Brain microvascular endothelial cell (primary cell): ENCODE measurements around the gene TRIM33.

Experiments
- DNase-seq: peaks from one replicate; pipeline ENCODE4 v3.0.0-alpha.2; 2020
- H3K27ac ChIP-seq: fragments of 250-450 bp; sonication (Bioruptor Pico); 2 replicates; pipeline ENCODE4 v1.5.1; 2020; ENCODE audit warnings: mild to moderate bottlenecking, moderate library complexity
- H3K27me3 ChIP-seq: fragments of 250-450 bp; sonication (Bioruptor Pico); replicated peaks from 2 replicates; pipeline ENCODE4 v1.5.1; 2020; ENCODE audit warnings: mild to moderate bottlenecking
- H3K36me3 ChIP-seq: fragments of 250-450 bp; sonication (Bioruptor Pico); replicated peaks from 2 replicates; pipeline ENCODE4 v1.5.1; 2020; ENCODE audit warnings: mild to moderate bottlenecking
- H3K4me3 ChIP-seq: 2 replicates; pipeline ENCODE4 v1.5.1; 2011; ENCODE audit warnings: low read depth, mild to moderate bottlenecking, control low read depth, low read length, moderate library complexity
- in situ Hi-C: cut with HindIII; loops from 2 replicates; pipeline ENCODE4 v1.10.0; 2017; ENCODE audit warnings: low sequenced_read_pairs, low pct_ligation_motif_present
- TF ChIP-seq, protein P1 (sequence below): IDR thresholded peaks from 2 replicates; pipeline ENCODE4 v1.5.1; 2011; ENCODE audit warnings: low read depth, mild to moderate bottlenecking, moderate library complexity, low read length, control low read depth, inconsistent platforms; ENCODE audit errors: missing control alignments

The TRIM33 gene

GRCh38 chr1:114524944-114525343, 13.9 kb upstream of the TRIM33 start:
- DNase-seq, result no peak

DNA sequence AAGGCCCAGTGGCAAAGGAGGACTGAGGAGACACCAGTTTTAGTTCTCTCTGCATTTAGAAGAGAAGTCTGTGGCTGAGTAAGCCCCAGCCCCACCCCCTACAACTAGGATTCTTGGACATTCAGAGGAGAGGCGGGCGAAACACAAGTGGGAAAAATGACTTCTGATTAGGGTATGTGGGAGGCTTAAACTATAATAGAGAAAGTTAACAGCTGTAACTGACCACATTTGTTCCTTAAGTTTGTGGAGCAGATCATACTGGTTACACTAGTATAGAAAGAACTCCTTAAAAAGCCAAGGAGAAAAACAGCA, 11.2 kb upstream of the TRIM33 start:
- Histone ChIP-seq H3K27ac (no peak overlapping the region), H3K36me3 (no peaks in the 10 kb centered on the region), H3K4me3 (no peak overlapping the region), H3K27me3 (no peaks in the 10 kb centered on the region)
- TF ChIP-seq, protein P1, sequence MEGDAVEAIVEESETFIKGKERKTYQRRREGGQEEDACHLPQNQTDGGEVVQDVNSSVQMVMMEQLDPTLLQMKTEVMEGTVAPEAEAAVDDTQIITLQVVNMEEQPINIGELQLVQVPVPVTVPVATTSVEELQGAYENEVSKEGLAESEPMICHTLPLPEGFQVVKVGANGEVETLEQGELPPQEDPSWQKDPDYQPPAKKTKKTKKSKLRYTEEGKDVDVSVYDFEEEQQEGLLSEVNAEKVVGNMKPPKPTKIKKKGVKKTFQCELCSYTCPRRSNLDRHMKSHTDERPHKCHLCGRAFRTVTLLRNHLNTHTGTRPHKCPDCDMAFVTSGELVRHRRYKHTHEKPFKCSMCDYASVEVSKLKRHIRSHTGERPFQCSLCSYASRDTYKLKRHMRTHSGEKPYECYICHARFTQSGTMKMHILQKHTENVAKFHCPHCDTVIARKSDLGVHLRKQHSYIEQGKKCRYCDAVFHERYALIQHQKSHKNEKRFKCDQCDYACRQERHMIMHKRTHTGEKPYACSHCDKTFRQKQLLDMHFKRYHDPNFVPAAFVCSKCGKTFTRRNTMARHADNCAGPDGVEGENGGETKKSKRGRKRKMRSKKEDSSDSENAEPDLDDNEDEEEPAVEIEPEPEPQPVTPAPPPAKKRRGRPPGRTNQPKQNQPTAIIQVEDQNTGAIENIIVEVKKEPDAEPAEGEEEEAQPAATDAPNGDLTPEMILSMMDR, result no peak
- no peak for DNase-seq
- in situ Hi-C loops, result no loop called here

More at GRCh38 chr1:114524944-114525343, 13.9 kb upstream of the TRIM33 start:
- H3K36me3 ChIP-seq, result no peaks in the 10 kb centered on the region
- no peak overlapping the region for H3K27ac ChIP-seq
- in situ Hi-C loops, result no loop called here
- TF ChIP-seq, protein P1, result no peak
- H3K27me3 ChIP-seq, result no peaks in the 10 kb centered on the region
- no peak overlapping the region for H3K4me3 ChIP-seq

DNA sequence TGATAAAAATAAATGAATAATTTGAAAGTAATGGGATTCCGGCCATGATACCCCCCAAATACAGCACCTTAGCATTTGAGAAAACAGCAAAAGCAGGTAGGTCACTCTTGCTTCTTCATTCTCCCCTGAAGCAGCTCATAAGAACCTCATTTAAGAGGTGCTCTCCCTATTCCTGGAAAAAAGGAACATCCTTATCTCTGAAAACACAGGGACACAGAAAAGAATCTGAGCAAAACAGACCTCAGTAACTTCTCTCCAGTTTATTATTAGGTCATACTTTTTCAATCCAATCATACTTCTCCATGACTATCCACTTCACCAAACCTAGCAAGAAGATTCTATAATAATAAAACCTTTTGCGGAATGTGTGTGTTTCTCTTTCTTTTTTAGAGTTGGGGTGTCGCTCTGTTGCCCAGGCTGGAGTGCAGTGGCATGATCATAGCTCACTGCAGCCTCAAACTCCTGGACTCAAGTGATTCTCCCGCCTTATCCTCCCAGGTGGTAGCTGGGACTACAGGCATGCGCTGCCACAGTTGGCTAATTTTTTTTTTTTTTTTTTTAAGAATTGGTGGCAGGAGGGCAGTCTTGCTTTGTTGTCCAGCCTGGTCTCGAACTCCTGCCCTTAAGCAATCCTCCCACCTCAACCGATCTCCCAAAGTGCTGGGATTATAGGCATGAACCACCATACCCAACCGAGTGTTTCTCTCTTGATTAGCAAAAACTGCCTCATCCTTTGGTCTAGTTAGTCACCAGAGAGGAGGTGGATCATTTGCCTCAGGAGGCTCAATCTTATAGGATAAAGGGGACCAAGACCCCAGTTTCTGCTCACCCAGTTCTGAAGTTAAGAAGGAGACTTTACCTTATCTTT, 10.6 kb upstream of the TRIM33 start:
- in situ Hi-C loops, result no loop called here
- Histone ChIP-seq H3K27me3 (no peaks in the 10 kb centered on the region), H3K4me3 (no peak overlapping the region), H3K27ac (no peak overlapping the region), H3K36me3 (no peaks in the 10 kb centered on the region)
- TF ChIP-seq, protein P1, result no peak
- no peak for DNase-seq

GRCh38 chr1:114517348-114517747, 6.3 kb upstream of the TRIM33 start:
- no peak for DNase-seq
- in situ Hi-C loops, result no loop called here

GRCh38 chr1:114512595-114513280, 1.7 kb upstream of the TRIM33 start:
- in situ Hi-C loops, result no loop called here
- DNase-seq, result no peak
- Histone ChIP-seq H3K27ac (no peak overlapping the region), H3K4me3 (no peak overlapping the region), H3K36me3 (no peaks in the 10 kb centered on the region), H3K27me3 (no peaks in the 10 kb centered on the region)
- TF ChIP-seq, protein P1, result no peak

More at GRCh38 chr1:114517348-114517747, 6.3 kb upstream of the TRIM33 start:
- TF ChIP-seq, protein P1, result no peak
- no peaks in the 10 kb centered on the region for H3K36me3 ChIP-seq
- H3K4me3 ChIP-seq, result no peak overlapping the region
- no peaks in the 10 kb centered on the region for H3K27me3 ChIP-seq
- H3K27ac ChIP-seq, result no peak overlapping the region
